Hematopoietic multipotent progenitor cell treated with erythropoietin and hydrocortisone succinate and interleukin-3 and kit ligand, for 6 days (in vitro differentiated cells): Measurements from ENCODE around the gene TPRA1.

Experiments used
- DNase-seq: peaks from one replicate; pipeline ENCODE4 v3.0.0-alpha.2; 2015

Gene TPRA1

DNA sequence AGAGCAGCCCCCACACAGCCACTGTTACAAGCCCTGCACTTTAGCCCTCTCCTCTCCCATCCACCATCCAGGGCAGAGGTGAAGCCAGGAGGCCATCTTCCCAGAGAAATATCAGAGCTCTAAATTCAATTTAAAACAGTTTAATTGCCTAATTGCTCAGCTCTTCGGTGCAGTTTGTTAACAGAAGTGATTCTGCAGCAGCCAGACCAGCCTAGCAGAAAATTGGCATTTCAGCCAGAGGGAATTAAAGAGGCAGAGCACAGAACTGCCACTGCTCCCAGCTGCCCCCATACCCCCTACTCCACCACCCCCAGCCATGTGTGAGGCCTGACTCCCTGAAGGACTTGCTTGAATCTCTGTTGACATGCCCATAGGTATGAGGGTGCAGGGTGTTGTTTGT is 38.5 kb downstream of the TPRA1 start:
- DNase-seq, result no peak

DNA sequence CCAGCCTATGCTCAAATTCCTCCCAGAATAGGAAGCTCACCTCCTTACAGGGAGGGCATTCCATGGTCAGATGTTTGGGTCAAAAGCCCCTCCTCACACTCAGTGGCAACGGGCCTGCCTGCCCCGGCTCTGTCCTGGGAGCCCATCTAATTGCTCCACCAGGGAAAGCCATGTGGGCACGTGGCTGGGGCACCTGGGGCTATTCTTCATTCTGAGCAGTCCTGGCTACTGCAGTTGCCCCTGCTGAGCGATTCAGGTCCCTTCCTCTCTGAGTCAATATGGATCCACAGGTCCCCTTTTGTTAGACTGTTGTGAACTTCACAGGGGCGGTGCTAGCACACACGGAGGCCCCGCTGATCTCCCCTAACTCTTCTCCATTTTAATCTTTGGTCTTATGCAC is 39.4 kb downstream of the TPRA1 start:
- no peak for DNase-seq

DNA sequence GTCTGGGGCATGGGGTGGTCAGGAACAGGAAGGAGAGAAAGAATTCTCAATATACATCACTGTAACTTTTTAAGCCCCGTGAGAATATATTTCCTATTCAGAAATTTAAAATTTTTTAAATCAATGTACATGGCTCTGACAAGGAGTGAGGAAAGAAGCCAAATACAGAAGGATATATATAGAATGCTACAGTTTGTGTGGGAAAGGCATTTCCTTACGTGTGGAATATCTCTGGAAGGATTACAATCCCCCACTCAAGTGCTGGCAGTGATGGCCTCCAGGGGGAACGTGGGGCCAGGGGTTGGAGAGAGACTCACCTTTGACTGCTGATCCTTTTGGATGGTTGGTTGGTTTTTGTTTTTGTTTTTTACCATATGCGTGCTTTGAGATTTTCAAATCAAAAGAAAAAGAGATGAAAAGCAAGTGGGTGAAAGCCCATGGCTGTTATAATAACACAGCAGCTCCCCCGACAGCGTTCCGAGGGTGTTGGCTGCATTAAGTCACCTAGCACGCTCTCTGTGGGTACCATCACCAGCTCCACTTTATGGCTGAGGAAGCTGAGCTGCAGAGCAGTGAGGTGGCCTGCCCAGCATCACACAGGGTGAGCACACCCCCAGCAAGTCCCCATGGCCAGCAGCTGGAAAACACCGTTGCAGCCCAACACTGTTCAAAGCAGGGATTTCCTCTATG is 39.9 kb downstream of the TPRA1 start:
- no peak for DNase-seq

DNA sequence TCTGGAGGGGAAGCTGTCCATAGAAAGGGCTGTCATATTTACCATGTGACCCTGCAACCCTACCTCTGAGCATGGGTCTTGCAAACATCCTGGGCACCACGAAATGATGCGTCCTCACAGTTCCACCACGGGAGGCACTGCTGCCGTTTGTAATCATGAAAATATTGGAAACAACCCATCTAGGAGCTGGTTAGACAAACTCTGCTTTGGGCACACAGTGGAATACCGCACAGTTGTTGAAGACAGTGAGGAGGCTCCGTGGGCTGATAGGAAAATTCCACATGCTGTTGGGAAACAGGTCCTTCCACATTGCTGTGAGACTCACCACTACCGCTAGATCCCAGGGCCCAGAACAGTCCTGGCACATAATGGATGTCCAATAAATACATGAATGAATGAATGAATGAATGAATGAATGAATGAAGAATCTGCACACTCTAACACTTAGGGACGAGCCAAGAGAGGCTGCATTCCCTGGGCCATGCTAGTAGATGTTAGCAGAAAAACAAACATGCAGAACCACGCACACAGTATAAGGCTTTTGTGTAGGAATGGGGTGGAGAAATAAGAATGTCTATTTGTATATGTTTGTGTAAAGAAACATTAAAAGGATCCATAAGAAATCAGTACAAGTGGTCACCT is 40.6 kb downstream of the TPRA1 start:
- DNase-seq, result no peak

DNA sequence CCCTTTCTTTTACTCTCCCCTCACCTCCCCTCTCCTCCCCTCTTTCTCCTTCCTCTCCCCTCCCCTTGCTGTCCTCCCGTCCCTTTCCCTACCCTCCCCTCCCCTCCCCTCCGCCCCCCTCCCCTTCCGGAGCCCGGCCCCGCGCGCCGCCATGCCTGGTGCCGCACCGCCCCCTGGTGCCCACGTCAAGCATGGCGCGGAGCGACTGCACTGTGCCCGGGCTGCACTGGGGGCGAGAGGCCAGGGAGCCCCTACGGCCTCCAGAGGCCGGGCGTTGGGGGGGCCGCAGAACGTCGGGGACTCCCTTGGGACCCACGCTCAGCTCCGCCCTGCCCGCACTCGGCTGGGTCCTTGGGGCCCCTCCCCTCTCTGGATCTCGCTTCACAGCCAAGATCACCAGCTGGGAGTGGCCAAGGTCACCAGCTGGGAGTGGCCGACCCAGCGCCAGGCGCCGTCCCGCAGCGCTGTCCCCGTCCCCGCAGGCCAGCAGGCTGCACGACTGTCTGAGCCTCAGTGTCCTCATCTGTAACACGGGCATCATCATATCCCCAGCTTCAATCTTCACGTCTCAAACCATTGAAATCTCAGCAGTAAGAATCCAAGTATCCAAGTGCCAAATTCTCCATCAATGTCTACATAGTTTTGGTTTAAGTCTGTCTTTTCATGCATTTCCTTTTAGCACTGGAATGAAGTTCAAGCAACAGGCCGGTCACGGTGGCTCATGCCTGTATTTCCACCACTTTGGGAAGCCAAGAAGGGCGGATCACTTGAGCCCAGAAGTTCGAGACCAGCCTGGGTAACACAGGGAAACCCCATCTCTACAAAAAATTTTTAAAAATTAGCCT is 42.5 kb downstream of the TPRA1 start:
- DNase-seq, result peak; percentile 69

DNA sequence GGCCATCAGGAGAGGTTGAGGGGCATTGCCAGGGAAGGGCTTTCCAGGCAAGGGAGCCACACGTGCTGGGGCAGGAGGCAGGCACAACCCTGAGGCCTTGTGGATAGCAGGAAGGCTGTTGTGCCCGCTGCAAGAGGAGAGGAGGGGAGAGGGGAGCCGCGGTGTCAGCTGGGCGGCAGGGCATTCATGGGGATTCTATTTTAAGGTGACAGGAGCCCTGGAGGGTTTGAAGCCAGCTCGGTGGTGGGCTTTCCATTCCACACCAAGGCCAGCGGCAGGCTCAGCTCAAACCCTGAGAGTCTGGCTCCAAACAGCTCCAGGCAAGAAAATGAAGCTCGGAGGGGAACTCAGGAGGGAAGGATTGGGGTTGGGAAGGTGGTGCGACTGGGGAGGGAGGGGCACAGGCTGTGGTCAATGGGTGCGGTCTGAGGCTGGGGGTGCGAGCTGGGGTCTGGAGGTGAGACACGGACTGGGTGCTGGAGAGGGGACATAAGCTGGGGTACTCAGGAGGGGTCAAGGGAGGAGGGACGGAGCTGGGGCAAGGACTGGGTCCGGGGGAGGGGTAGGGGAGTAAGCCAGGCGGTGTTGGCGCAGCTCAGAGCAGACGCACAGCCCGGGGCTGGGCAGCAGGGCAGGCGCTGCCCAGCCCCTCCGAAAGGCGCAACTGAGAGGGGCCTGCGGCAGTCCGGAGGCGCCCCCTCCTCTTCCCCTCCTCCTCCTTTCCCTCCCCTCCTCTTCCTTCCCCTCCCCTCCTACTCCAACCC is 43.4 kb downstream of the TPRA1 start:
- DNase-seq, result no peak

DNA sequence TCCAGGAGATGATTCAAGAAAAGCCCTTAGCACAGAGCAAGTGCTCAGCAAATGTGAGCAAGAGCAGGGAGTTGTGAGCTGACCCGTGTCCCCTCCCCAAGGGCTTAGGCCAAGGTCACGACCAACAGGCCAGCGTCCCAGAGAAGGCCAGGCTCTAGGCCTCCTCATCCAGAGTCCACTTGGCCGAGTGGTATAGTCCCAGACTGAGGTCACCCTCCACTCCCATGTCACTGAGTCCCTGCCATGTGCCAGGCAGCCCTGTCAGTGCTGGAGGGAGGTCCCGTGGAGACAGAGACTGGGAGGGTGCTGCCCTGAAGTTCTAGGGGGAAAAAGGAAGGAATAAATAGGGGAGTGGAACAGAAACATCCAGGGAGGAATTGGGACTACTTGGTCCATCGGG is 44.0 kb downstream of the TPRA1 start:
- no peak for DNase-seq

DNA sequence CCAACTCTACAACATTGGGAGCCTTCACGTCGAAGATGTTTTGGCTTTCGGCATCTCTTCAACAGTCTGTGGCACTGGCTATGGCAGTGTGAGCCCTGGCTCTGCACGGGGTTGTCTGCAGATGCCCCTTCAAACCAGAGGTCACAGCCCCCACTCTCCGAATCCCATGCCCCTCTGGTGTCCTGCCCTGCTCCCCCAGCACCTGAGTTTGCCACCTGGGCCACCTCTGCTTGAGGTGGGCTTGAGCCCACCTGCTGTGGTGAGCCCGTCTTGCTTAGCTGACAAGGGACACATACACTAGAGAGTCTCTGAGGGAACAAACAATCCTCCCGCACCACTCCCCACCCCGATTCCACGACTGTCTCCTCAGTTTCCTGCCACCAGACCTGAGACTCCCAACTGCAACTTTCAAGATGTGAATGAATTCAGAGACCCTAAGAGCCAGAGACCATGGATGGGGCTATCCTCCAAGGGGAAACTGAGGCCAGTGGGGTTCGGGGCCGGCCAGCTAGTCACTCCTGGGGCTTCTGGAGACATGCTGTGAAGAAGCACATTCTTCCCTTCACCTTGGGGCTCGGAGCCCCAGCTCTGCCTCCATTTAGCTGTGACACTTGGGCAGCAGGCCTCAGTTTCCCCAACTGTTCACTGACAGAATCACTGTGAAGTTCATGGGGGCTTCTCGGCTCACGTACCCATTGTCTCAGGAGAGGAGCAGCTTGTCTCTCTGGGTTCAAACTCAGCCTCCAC is 44.6 kb downstream of the TPRA1 start:
- DNase-seq, result no peak

DNA sequence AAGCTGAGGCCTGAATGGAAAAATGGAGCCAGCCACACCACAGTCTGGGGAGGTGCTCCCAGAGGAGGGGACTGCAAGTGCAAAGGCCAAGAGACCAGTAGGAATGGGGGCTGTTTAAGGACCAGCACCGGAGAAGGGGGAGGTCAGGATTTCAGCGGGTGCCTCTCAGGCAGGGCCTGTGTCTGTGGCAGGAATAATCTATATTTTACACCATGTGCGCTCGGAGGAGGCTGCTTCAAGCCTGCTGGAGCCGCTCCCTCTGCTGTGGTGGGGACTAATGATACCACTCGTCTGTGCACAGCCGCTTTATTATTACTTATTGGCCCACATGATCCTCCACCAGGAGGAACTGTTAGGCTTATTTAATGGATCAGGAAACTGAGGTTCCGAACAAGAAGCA is 45.3 kb downstream of the TPRA1 start:
- DNase-seq, result no peak

DNA sequence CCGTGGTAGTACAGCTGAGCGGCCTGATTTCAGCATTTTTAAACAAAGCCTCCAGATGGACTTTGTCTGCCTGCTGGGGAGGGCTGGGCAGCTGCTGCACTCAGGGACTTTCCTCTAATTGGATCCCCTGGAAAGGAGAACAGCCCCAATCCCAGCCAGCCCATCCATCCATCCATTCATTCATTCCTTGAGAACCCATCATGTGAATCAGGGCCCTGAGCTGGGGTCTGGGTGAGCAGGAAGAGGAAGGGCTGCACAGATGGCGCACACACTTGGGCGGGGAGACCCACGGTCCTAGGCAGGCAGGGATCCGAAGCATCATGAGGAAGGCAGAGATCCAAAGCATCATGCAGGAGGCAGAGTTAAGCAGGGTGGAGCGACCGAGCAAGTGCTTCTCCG is 45.7 kb downstream of the TPRA1 start:
- DNase-seq, result no peak

DNA sequence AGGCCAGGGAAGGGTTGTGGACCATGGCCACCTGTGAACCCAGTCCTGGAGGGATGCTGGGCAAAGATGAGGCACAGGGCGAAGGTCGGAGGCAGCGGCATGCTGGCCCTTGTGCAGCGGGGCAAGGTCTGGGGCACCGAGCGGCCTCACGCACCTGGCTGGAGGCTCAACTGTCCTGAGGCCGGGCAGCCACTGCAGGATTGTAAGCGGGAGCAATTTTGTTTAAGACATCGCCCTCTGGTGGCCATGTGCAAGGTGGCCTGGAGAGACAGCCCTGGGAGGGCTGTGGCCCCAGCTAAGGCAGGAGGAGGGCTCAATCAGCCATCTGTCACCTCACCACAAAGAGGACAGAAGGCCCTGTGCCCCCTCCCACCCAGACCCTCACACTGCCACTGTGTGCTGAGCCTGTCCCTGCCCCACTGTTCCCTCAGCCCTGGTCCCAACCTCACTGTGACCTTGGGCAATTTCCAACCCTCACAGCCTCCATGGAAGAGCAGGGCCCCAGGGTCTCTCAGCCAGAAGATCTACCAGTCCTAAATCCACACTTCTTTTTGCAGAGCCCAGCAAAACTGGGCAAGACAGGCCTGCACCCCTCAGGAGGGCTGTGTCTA is 46.2 kb downstream of the TPRA1 start:
- DNase-seq, result peak; percentile 85

DNA sequence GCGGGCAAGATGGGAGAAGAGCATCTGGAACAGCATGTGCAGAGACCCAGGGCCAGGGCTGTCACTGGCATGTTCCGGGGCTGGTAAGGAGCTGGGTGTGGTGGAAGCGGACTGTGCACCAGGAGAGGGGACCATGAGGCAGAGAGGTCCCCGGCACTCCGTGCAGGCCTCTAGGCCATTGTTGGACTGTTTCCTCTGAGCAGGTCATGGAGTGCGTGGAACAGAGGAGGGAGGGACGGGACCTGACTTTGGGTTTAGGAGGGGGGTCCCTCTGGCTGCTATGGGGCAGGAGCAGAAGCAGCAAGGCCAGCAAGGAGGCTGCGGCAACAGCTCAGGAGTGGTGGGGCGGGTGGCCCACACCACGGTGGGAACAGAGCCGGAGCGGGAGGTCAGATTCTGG is 47.1 kb downstream of the TPRA1 start:
- no peak for DNase-seq

DNA sequence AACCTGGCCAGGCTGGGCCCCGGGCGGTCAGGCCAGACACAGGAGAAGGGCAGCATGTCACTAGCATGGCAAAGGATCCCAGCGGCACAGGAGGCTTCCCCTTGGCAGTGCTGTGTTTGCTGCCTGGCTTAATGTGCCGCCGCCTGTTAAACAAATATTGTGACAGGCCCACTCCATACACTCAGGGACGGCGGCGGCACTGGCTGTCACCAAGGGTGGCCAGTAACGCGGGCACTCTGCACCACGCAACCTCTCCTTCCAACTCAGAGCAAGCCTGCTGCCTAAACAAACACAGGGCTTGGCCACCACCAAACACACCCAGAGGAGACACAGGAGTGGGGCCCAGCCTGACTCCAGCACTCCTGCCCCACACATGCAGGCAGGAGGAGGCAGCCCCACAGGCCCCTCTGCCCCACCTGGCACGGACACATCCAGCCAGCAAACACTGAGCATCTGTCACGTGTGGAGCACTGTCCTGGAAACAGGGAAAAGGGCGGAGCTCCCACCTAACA is 48.0 kb downstream of the TPRA1 start:
- no peak for DNase-seq

DNA sequence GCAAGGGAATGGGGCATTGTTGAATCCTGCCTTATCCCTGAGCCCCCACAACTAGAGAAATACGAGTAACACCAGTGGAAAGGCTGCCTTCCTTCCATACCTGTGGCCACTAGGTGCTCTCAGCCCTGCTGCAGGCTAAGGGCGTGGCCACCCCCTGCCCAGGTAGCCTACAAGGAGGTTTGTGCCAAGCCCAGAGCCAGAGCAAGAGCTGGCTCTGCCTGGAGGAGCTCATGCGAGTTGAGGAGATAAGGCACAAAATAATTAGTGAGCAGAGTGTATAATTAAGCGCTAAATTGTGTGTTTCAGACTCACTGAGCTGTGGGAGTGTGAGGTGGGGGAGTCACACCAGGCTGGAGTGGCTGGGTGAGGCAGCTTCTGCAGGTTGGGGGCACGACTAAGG is 49.2 kb downstream of the TPRA1 start:
- DNase-seq, result no peak

DNA sequence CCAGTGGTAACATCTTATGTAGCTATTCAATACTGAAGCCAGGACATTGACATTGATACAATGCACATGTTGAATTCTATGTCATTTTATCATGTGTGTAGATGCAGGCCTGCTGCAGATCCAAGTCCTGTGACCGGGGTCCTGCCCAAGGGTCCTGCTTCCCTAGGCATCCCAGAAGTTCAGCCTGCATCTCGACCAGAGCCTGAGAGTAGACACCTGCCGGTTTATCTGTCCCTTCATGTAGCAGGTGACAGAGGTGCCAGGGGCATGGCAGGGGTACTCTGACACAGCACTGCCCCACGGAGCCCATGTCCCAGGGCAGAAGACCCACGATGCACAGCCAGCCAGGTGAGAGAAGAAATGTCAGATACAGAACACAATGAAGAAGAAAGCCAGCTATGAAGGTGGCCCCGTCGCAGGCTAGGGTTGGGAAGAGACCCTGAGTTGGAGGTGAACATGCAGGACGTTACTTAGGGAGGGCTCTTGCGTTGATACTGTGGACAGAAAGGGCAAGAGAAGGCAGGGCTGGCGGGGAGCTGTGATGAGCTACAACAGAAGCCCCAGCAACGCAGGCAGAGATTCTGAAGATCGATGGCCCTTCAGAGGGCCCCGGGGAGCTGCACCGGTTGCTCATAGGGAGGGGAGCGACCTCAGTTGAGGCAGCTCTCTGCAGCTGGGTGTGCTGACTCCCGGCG is 51.0 kb downstream of the TPRA1 start:
- DNase-seq, result no peak

DNA sequence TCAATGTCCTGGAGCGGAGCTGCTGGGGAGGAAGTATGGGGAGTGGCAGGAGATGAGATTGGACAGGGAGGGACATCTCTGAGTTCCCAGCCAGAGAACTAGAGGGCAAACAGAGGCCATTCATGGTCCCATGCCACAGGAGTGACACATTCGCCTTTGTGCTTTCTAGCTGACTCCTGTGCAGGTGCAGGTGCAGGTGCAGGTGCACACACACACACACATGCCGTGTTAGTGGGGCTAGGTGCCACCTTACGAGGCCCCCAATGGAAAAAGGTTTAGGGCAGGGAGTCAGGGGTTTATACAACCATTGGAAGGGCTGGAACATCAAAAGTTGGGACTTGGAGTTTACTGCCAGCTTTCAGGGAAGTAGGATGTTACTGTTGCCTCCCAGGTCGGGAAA is 52.0 kb downstream of the TPRA1 start:
- DNase-seq, result no peak

DNA sequence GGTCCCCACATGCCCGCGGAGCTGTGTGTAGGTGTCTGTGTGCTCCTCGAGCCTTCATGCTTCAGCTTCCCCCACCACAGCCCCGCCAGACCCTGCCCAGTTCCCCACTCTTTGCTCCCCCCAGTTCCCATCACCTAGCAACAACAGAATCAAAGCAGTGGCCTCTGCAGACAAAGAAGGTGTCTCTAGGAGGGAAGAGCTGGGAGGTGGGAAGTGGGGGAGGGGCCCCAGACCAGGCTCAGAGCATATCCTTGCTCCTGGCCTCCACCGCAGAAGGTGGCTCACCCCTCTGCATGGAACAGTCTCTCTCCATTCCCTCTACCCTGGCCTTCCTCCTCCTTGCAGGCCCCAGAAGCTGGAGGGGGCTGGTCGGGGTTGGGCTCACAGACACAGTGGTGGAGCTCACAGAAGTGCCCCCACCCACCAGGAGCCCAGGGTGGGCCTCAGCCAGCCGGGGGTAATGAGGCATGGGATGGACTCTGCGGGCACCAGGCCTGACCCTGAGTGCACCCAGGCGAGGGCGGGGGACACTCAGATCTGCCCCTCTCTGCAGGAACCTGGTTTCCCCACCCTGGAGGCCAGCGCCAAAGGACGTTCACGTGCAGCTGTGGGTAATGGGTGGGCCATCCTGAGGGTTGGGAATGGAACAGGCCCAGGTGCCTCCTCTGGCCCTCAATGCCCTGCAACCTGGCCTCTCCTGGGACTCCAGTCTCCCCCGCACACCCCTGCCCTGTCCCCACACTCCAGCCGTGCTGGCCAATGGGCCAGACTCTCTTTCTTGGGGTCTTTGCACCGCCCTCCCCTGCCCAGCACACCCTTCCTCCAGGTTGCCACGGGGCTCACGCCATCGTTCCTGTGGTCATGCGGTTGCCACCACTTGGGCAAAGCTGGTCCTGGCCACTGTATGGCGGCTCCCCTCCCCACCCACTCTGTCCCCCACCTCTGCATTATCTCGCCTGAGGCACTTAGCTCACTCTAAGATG is 53.4 kb downstream of the TPRA1 start:
- no peak for DNase-seq

DNA sequence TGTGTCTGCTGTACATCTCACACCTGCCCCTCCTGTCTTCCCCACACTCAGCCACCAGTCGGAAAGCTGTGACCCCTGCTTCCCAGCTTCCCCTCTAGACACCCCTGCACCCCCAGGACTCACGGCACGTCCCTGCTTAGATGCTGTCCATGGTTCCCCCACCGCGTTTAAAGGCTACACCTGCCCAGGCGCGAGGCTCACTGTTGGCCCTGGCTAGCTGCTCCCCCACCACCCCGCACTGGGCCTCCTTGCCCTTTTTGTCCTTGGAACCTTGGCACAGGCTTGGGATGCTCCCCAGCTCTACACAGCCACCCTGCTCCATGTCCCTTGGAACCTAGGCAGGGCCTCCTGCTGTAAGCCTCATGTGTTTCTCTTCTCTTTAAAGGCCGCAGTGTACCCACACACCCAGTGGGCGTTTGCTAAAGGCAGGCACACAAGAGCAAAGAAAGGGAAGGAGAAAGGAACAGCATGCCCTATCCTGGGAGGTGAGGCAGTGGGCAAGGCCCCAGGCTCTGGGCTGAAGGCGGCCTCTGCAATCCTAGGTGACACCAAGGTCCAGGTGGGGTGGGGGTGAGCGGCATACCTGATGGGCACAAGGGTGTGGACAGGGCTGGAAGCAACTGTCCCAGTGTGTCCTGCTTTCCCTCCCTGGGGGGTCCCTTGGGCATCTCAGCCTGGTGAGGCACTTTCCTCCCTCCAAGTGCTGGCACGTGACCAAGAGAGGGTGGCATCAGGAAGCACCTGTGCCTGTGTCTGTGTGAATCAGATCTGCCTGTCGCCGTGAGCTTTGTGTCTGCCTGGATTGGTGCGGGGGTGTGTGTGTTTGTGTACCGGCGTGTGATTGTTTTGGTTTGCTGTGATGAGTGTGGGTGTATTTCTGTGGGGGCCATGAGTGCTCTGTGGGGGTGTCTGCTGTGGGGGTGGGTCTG is 54.4 kb downstream of the TPRA1 start:
- no peak for DNase-seq
